Mesenchymal stem cell (in vitro differentiated cells and primary cell): Measurements from ENCODE around the gene MISP3.
A peak's percentile ranks its signal among the peaks of the same experiment; 100 is the strongest.

Experiments used
- DNase-seq: peaks from one replicate; pipeline ENCODE4 v3.0.0-alpha.2; 2013
- H2AFZ ChIP-seq: one replicate; pipeline ENCODE4 v1.6.1; 2013; ENCODE audit warnings: low read depth, mild to moderate bottlenecking, control low read depth, inconsistent platforms, low read length, moderate library complexity
- H2AK5ac ChIP-seq: 2 replicates; pipeline ENCODE4 v1.6.1; 2013; ENCODE audit warnings: low read length, moderate library complexity, mild to moderate bottlenecking, inconsistent platforms; ENCODE audit not compliant: severe bottlenecking
- H2BK120ac ChIP-seq: one replicate; pipeline ENCODE4 v1.6.1; 2013; ENCODE audit warnings: low read depth, mild to moderate bottlenecking, inconsistent platforms, low read length, moderate library complexity
- H2BK12ac ChIP-seq, 2 experiments: one replicate each; pipeline ENCODE4 v1.6.1; 2013; ENCODE audit warnings: inconsistent platforms in 2 of 2, low read length in 2 of 2, mild to moderate bottlenecking in 2 of 2, moderate library complexity in 2 of 2, control low read depth in 1 of 2
- H2BK15ac ChIP-seq: one replicate; pipeline ENCODE4 v1.6.1; 2013; ENCODE audit warnings: mild to moderate bottlenecking, low read depth, inconsistent platforms; ENCODE audit not compliant: poor library complexity, severe bottlenecking
- H2BK5ac ChIP-seq: 2 replicates; pipeline ENCODE4 v1.6.1; 2013; ENCODE audit warnings: low read depth, mild to moderate bottlenecking, low read length, control low read depth, inconsistent platforms; ENCODE audit not compliant: poor library complexity, severe bottlenecking
- H3K14ac ChIP-seq, 2 experiments: one replicate each; pipeline ENCODE4 v1.6.1; 2013; ENCODE audit warnings: inconsistent platforms in 2 of 2, low read length in 2 of 2, control low read depth in 1 of 2, mild to moderate bottlenecking in 1 of 2, moderate library complexity in 1 of 2
- H3K18ac ChIP-seq, 2 experiments: one replicate each; pipeline ENCODE4 v1.6.1; 2013; ENCODE audit warnings: inconsistent platforms in 2 of 2, low read length in 2 of 2, control low read depth in 1 of 2, low read depth in 1 of 2, mild to moderate bottlenecking in 1 of 2
- H3K23ac ChIP-seq, 2 experiments: one replicate each; pipeline ENCODE4 v1.6.1; 2013; ENCODE audit warnings: inconsistent platforms in 2 of 2, low read length in 2 of 2, mild to moderate bottlenecking in 2 of 2, moderate library complexity in 2 of 2, control low read depth in 1 of 2
- H3K27ac ChIP-seq: 2 replicates; pipeline ENCODE4 v1.5.1; 2013; ENCODE audit warnings: mild to moderate bottlenecking, moderate library complexity, low read length, control low read depth, inconsistent platforms; ENCODE audit not compliant: poor library complexity, severe bottlenecking
- H3K27me3 ChIP-seq, 2 experiments: 2 replicates each; pipeline versions ENCODE4 v1.6.1 to v1.7.0; 2013; ENCODE audit warnings: low read length in 2 of 2, mild to moderate bottlenecking in 2 of 2, moderate library complexity in 2 of 2, control low read depth in 1 of 2, inconsistent platforms in 1 of 2; ENCODE audit not compliant: control insufficient read depth in 1 of 2, insufficient read depth in 1 of 2
- H3K36me3 ChIP-seq, 2 experiments: 2 replicates each; pipeline versions ENCODE4 v1.6.1 to v1.7.0; 2013; ENCODE audit warnings: low read length in 2 of 2, control low read depth in 1 of 2, inconsistent platforms in 1 of 2, low read depth in 1 of 2, mild to moderate bottlenecking in 1 of 2; ENCODE audit not compliant: insufficient read depth in 2 of 2, control insufficient read depth in 1 of 2
- H3K4ac ChIP-seq, 2 experiments: one replicate each; pipeline ENCODE4 v1.6.1; 2013; ENCODE audit warnings: inconsistent platforms in 2 of 2, low read length in 2 of 2, mild to moderate bottlenecking in 2 of 2, moderate library complexity in 2 of 2, control low read depth in 1 of 2, low read depth in 1 of 2
- H3K4me1 ChIP-seq: 2 replicates; pipeline ENCODE4 v1.6.1; 2013; ENCODE audit warnings: low read depth, low read length, control low read depth; ENCODE audit not compliant: control insufficient read depth, insufficient read depth
- H3K4me2 ChIP-seq: 2 replicates; pipeline ENCODE4 v1.6.1; 2013; ENCODE audit warnings: low read length, mild to moderate bottlenecking, inconsistent platforms; ENCODE audit not compliant: poor library complexity, severe bottlenecking
- H3K4me3 ChIP-seq, 2 experiments: 2 replicates each; pipeline versions ENCODE4 v1.5.1 to v1.7.0; 2013; ENCODE audit warnings: low read length in 2 of 2, mild to moderate bottlenecking in 2 of 2, control low read depth in 1 of 2, low read depth in 1 of 2; ENCODE audit not compliant: insufficient read depth in 1 of 2
- H3K79me1 ChIP-seq: replicated peaks from 2 replicates; pipeline ENCODE4 v1.6.1; 2013; ENCODE audit warnings: mild to moderate bottlenecking, control low read depth, low read length, inconsistent platforms; ENCODE audit not compliant: poor library complexity, severe bottlenecking
- H3K9ac ChIP-seq: 2 replicates; pipeline ENCODE4 v1.7.0; 2013; ENCODE audit warnings: mild to moderate bottlenecking, low read length, moderate library complexity
- H3K9me3 ChIP-seq: 2 replicates; pipeline ENCODE4 v1.7.0; 2013; ENCODE audit warnings: mild to moderate bottlenecking, low read length; ENCODE audit not compliant: control insufficient read depth
- H4K8ac ChIP-seq: one replicate; pipeline ENCODE4 v1.6.1; 2013; ENCODE audit warnings: inconsistent platforms, mild to moderate bottlenecking, low read length, moderate library complexity
- H4K91ac ChIP-seq: one replicate; pipeline ENCODE4 v1.6.1; 2013; ENCODE audit warnings: mild to moderate bottlenecking, low read length, inconsistent platforms
- WGBS: methylation state at CpG from one replicate; pipeline ENCODE4 v1.1.7; 2013; ENCODE audit warnings: mixed read lengths; 5-methylcytosine and 5-hydroxymethylcytosine counted together

The MISP3 gene

DNA sequence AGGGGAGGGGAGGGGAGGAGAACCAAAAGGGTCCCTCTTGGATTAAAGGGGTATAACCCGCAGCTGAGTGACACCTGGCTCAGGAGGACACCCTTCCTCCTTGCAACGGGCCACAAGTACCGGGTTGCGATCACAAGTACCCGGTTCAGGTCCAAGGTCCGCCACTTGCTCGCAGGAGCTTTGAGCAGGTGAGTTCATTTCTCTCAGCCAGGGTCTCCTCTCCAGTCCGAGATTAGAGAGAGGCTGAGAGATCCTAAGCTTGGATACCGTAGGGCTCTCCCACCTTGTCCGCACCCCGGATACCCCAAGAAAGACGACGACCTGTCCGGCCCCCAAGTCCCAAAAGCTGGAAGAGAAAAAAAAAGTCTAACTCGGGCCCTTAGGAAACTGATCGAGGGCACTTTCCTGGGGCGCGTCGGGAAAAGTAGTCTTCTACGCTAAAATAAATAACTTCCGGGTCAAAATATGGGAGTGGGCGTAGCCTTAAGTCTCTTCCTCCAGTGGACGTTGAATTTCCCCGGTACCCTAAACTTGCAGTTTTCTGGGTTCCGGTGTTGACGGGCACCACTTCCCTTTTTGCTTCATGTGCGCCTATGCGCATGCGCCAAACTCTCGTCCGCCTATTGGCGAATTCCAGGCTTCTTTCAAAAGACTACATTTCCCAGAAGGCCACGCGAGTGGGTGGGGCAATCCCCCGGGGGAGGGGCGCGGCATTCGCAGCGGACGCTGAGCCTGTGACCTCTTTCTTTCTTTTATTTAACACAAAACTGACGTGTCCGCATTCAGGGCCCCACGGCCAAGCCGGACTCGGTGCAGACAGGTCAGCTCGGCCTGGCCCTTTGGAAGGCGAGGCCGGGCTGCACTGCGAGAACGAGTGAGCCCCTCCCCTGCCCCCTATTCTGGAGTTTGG lies 8.6 kb downstream of the MISP3 start:
- H3K9ac ChIP-seq: peak overlapping the region; percentile 95
- H3K9me3 ChIP-seq: no peaks in the 10 kb centered on the region
- H2AK5ac ChIP-seq: no peak overlapping the region
- H3K36me3 ChIP-seq: peaks cover 0 to 6% of the 10 kb centered on the region in 2 experiments
- H2AFZ ChIP-seq: peak overlapping the region; percentile 66
- H3K14ac ChIP-seq: no peak overlapping the region
- no peak overlapping the region for H2BK120ac ChIP-seq
- H3K4me1 ChIP-seq: peaks cover 5% of the 10 kb centered on the region
- no peaks in the 10 kb centered on the region for H3K27me3 ChIP-seq
- no peak overlapping the region for H2BK5ac ChIP-seq
- peak overlapping the region; percentile 70 to 82 for H3K18ac ChIP-seq
- H3K4me2 ChIP-seq: peak overlapping the region; percentile 78
- H3K79me1 ChIP-seq: peaks cover 9% of the 10 kb centered on the region
- H4K91ac ChIP-seq: peak overlapping the region; percentile 44
- no peak overlapping the region for H3K23ac ChIP-seq
- peak overlapping the region; percentile 73 to 91 for H3K4me3 ChIP-seq
- peak overlapping the region in 1 of 2 experiments; percentile 69 for H3K4ac ChIP-seq
- 1% methylated on average over 50 of the region's 50 CpGs for WGBS
- peak overlapping the region; percentile 87 for H4K8ac ChIP-seq
- H2BK12ac ChIP-seq: no peak overlapping the region
- H3K27ac ChIP-seq: peak overlapping the region; percentile 55
- peak; percentile 99 for DNase-seq
- no peak overlapping the region for H2BK15ac ChIP-seq

DNA sequence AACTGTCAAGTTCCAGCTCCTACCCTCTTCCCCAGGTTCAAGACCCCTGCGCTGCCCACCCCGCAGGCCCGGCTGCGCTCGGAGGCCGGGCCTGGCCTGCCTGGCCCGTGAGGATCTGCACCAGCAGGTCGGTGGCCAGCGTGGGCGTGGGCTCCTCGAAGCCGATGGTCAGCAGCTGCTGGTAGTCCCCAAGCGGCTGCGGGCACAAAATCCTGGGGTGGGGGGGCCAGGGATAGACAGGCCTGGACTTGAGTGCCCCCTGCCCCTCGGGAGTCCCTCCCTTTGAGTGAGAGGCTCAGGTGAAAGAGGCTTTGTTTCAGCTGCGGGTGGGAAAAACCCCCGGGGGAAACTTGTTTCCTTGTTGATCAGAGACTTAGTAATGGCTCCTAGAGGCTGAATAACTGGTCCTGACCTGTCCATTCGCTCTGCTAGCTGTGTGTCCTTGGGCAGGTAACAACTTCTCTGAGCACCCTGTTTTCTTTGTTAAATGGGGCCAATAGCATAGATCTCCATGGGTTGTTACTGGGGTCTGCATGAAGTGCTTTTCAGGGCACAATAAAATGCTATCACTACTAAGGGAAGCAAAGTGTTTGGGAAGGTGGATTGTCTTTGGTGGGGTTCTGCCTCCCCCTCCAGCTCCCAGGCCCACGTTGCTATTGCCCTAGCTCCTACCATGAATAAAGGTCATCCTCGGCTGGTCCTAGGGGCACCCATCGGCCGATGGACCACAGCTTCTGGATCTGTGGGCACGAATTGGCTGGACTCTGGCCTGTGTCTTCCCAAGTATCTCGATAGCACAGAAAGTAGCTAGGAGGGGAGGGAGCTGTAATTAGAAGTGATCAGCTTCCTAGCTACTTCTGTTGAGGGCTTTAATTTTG lies 9.4 kb downstream of the MISP3 start:
- H2AK5ac ChIP-seq: peak overlapping the region; percentile 23
- H3K23ac ChIP-seq: no peak overlapping the region
- peak overlapping the region; percentile 73 to 83 for H3K4me3 ChIP-seq
- H3K4me1 ChIP-seq: peaks cover 5% of the 10 kb centered on the region
- WGBS: 39% methylated on average over 24 of the region's 24 CpGs
- H3K27me3 ChIP-seq: no peaks in the 10 kb centered on the region
- H2BK5ac ChIP-seq: no peak overlapping the region
- no peak overlapping the region for H3K14ac ChIP-seq
- H3K27ac ChIP-seq: peak overlapping the region; percentile 25
- peak overlapping the region; percentile 30 for H2AFZ ChIP-seq
- H2BK12ac ChIP-seq: no peak overlapping the region
- H3K18ac ChIP-seq: peak overlapping the region; percentile 70 to 82
- H4K8ac ChIP-seq: peak overlapping the region; percentile 81
- H3K4me2 ChIP-seq: peak overlapping the region; percentile 78
- peaks cover 0 to 9% of the 10 kb centered on the region in 2 experiments for H3K36me3 ChIP-seq
- H3K9ac ChIP-seq: peak overlapping the region; percentile 93
- H4K91ac ChIP-seq: peak overlapping the region; percentile 44
- H3K4ac ChIP-seq: peak overlapping the region; percentile 25 to 69
- H3K9me3 ChIP-seq: no peaks in the 10 kb centered on the region
- H3K79me1 ChIP-seq: peaks cover 8% of the 10 kb centered on the region
- no peak for DNase-seq
- no peak overlapping the region for H2BK120ac ChIP-seq
- no peak overlapping the region for H2BK15ac ChIP-seq

DNA sequence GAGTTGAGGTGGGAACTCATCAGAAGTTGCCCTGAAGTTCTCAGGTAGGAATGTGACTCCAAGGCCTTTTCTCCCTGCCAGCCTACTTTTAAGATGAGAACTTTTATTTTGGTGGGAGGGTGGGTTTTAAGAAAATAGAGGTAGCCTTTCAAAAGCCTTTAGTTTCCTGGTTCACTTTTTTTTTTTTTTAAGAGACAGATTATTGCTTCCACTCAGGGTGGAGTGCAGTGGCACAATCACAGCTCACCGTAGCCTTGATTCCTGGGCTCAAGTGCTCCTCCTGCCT lies 10.0 kb downstream of the MISP3 start:
- peaks cover 5% of the 10 kb centered on the region for H3K4me1 ChIP-seq
- no peak for DNase-seq
- no peak overlapping the region for H3K4me2 ChIP-seq
- no peak overlapping the region for H3K18ac ChIP-seq
- peaks cover 0 to 9% of the 10 kb centered on the region in 2 experiments for H3K36me3 ChIP-seq
- peak overlapping the region; percentile 93 for H3K9ac ChIP-seq
- no peak overlapping the region for H3K14ac ChIP-seq
- H3K4ac ChIP-seq: no peak overlapping the region
- H3K4me3 ChIP-seq: peak overlapping the region in 1 of 2 experiments; percentile 83
- H3K27me3 ChIP-seq: no peaks in the 10 kb centered on the region
- no peak overlapping the region for H3K27ac ChIP-seq
- no peak overlapping the region for H2AK5ac ChIP-seq
- peak overlapping the region; percentile 46 for H4K8ac ChIP-seq
- H2BK120ac ChIP-seq: no peak overlapping the region
- H3K9me3 ChIP-seq: no peaks in the 10 kb centered on the region
- H3K23ac ChIP-seq: no peak overlapping the region
- H2BK5ac ChIP-seq: no peak overlapping the region
- H2BK12ac ChIP-seq: no peak overlapping the region
- H4K91ac ChIP-seq: no peak overlapping the region
- peaks cover 8% of the 10 kb centered on the region for H3K79me1 ChIP-seq
- no peak overlapping the region for H2BK15ac ChIP-seq
- 60% methylated on average over 1 of the region's 1 CpG for WGBS
- no peak overlapping the region for H2AFZ ChIP-seq
